NT2/D1 (cell line): Measurements from ENCODE around the gene INCENP.

Experiments
- SUZ12 ChIP-seq: IDR thresholded peaks from 2 replicates; pipeline ENCODE4 v1.6.1; 2011; ENCODE audit not compliant: insufficient read length, insufficient read depth; ENCODE audit errors: extremely low read depth
- YY1 ChIP-seq: IDR thresholded peaks from 2 replicates; pipeline ENCODE4 v1.6.1; 2011; ENCODE audit not compliant: insufficient read length, insufficient read depth
- ZNF274 ChIP-seq: IDR thresholded peaks from 2 replicates; pipeline ENCODE4 v1.6.1; 2011; ENCODE audit warnings: mild to moderate bottlenecking, low read depth, low read length

DNA sequence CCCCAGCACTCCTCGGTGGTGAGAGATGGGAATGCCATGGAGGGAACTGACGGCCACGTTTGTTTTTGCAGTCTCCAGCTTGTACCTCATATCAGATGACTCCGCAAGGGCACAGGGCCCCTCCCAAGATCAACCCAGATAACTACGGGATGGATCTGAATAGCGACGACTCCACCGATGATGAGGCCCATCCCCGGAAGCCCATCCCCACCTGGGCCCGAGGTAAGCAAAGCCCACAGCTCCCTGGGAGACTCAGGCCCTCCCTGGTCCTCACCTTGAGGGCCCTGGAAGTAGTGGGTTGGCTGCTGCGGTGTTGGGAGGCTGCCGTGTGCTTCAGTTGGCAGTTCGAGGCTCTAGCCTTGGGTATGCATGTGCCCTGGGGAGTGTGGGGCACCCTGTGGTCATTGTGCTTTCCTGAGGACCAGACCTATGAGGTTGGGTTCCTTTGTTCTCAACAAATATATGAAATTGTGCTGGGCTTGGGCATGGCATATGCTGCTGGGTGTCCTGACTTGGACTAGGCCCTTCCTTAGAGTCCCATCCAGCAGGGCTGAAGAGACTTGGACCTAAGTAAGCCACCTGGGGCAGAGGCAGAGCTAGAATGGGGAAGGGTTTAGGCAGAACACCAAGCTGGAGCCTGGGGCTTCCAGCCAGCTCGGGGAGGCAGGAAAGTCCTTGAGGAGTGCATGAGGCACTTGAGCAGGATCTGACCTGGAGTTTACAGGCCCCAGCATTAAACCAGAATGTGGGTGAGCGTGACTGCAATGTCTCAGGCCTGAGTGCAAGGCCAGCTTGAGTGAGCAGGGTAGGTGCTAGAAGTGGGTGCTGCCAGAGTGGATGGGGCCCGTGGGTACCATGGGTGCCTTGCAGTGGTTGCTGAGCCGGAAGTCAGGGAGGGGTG, 26.4 kb downstream of the INCENP start:
- no peak for TF ChIP-seq SUZ12
- TF ChIP-seq YY1, result no peak
- TF ChIP-seq ZNF274, result no peak
